ENCODE measurements around the gene LAPTM5.

LAPTM5 gene

DNA sequence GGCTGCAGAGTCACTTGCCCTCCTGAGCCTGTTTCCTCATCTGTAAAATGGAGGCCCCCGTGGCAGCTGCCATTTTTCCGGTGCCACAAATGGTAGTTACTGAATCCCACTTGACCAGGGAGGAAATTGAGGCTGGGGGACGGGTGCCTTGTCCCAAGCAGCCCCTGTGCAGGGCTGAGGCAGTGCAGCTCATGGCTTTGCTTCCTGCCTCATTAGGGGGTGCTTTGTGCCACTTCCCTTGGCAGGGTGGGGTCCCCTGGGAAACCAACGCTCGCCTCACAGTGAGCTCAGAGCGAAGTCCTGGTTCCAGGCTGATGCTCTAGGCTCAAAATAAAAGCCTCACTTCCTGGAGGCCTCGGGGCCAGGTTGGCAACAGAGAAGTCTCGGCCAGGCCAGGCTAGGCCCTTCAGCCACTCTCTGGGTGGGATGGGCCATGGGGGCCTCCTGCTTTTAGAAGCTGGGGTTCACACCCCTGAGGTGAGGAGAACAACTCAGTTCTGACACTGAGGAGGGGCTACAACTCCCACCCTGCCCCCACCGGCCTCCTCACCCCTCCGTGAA is 6.8 kb downstream of the LAPTM5 start:
- peak; percentile 61; the same call in 1 of the 2 replicates for TF ChIP-seq POLR2A (IDR thresholded peaks at IDR 0.05; ENCODE audit: low read depth, low read length)
- TF ChIP-seq POLR2AphosphoS5 (IDR thresholded peaks at IDR 0.05; ENCODE audit: low read depth, low read length) = peak; percentile 68; the same call in 1 of the 2 replicates
- no peak for TF ChIP-seq TAF1 (IDR thresholded peaks at IDR 0.05; ENCODE audit: borderline replicate concordance, low read depth, low read length)
- DNase-seq (ENCODE audit: insufficient read length) = no peak
- no peak for FAIRE-seq

DNA sequence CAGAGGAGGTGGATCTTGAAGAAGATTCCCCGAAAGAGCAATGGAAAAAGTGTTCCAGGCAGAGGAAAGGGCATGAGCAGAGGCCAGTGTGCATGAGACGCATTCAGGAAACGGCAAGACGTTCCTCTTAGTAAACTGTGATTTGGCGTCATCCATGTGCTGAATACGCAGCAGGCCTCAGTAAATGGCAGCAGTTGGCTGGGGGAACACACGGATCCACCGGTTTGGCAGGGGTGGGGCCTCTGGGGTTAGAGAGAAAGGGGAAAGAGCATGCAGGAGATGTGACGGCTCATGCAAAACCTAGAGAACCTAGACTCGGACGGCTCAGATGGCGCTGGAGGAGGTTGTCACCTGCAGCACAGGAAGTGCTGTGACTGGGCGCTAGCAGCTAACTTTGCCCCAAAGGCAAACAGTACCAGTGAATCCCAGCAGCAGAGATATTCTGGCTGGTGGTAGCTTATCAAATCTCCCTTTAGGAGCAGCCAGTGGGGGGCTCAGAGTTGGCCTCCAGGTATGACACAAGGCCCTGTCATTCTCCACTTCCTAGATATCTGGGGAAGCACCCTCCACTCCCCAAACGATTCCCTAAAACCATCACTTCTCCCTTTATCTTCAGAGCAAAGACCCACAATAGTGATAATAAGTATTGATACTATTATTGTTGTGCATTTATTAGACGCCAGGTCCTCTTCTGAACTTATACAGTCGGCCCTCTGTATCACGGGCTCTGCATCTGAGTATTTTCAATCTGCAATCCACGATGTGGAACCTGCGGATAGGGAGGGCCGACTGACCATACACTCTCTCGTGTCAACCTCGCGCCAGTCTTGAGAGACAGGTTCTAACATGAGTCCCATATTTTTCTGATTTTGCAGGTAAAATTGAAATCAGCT is 7.6 kb downstream of the LAPTM5 start:
- peak; percentile 80 for TF ChIP-seq POLR2A (IDR thresholded peaks at IDR 0.05; ENCODE audit: low read depth, low read length)
- peak; percentile 72 for TF ChIP-seq POLR2AphosphoS5 (IDR thresholded peaks at IDR 0.05; ENCODE audit: low read depth, low read length)
- TF ChIP-seq TAF1 (IDR thresholded peaks at IDR 0.05; ENCODE audit: borderline replicate concordance, low read depth, low read length) = no peak
- no peak for DNase-seq (ENCODE audit: insufficient read length)
- FAIRE-seq = peak; percentile 96

DNA sequence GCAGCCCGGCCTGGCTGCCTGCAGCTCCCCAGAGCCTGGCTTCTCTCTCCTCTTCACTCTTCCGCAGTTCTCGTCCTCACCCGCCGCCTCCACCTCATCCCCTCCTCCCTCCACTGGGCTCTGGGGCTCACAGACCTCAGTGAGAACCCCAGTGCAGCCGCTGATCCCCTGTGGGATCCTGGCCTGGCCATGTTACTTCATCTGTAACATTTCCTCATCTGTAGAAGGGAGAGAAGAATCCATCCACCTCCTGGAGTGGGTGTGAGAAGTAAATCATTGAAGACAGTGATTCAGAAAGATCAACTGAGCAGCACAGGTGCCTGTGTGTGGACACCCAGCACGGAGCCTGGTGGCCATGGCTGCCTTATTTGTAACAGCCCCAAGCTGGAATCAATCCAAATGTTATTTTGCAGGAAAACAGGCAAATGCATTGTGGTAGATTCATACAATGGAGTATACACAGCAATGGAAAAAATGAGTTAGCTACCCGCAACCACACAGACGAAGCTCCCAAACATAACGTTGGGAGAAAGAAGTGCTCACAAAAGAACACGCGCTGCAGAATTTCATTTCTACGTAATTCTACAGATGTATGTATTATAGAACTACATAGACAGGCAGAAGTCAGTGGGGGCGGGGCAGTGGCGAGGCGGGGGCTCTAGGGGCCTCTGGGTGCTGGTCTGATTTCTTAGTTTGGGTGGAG is 8.7 kb downstream of the LAPTM5 start:
- no peak for DNase-seq (ENCODE audit: insufficient read length)
- FAIRE-seq = peak; percentile 46
- TF ChIP-seq POLR2A (IDR thresholded peaks at IDR 0.05; ENCODE audit: low read depth, low read length) = no peak
- no peak for TF ChIP-seq POLR2AphosphoS5 (IDR thresholded peaks at IDR 0.05; ENCODE audit: low read depth, low read length)
- no peak for TF ChIP-seq TAF1 (IDR thresholded peaks at IDR 0.05; ENCODE audit: borderline replicate concordance, low read depth, low read length)

DNA sequence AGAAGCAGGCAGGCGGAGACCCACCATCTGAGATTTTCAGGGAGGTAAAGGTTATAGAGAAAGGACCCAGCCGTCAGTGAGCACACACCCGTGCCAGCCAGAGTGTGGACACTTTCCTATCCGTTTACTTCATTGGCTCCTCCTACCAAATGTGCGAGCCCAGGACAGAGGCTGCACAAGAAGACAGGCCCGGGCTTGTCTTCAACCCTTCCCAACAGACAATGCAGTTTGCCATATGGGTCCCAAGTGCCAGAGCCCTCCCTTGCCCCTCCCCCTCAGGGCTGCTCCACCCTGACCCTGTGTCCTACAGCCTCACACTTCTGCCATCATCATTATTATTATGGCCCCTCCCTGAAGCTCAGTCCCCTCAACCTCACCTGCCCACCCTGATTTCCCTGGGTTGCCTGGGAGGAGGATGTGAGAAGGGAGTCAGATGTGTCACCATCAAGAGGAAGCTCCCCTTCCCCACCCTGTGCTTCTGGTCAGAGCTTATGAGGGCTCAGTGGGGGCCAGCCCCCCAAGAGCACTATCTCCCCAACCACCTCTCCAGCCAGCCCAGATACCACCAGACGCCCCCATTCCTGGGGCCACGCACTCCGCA is 9.4 kb downstream of the LAPTM5 start:
- DNase-seq (ENCODE audit: insufficient read length) (no peak), FAIRE-seq (peak; percentile 89)
- TF ChIP-seq POLR2AphosphoS5 (IDR thresholded peaks at IDR 0.05; ENCODE audit: low read depth, low read length) (no peak; the same call in 1 of the 2 replicates), POLR2A (IDR thresholded peaks at IDR 0.05; ENCODE audit: low read depth, low read length) (peak; percentile 52)

DNA sequence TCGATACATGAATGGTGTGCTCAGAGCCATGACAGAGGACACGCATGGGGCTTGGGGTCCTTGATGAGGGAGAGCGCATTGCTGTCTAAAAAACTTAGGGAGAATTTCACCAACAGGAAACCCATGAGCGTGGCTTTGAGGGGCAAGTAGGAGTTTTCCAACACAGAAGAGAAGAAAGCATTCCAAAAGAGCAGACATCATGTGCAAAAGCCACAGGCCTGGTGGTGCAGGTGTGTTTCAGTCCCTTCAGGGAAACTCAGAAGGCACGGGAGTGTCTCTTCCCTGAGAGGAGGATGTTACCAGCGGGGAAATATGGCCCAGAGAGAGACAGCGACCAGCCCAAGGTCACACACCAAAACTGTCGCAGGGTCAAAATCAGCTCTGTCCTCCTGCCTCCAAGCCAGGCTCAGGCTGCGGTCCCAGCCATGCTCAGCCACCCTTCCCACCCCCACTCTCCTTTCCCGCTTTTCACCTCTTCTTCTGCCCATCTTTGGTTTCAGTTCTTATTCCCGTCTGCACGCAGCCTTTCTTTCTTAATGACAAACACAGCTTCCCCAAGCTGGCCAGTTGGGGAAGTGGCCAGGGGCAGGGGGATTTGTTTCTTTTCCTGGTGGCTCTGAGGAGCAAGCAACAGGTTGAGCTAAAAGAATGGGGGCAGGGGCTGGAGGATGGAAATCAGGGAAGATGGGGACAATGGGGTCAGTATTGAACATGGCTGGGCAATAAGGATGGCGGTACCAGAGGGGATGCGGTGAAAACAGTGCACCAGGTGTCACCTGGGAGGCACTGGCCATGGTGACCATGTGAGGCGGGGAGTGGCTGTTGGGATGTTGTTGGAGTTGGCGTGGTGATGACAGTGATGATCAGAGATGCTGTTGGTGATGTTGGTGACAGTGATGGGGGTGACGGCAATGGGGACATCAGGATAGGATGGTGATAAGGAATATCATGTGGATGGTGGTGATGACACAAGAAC is 10.3 kb downstream of the LAPTM5 start:
- FAIRE-seq = peak; percentile 92

DNA sequence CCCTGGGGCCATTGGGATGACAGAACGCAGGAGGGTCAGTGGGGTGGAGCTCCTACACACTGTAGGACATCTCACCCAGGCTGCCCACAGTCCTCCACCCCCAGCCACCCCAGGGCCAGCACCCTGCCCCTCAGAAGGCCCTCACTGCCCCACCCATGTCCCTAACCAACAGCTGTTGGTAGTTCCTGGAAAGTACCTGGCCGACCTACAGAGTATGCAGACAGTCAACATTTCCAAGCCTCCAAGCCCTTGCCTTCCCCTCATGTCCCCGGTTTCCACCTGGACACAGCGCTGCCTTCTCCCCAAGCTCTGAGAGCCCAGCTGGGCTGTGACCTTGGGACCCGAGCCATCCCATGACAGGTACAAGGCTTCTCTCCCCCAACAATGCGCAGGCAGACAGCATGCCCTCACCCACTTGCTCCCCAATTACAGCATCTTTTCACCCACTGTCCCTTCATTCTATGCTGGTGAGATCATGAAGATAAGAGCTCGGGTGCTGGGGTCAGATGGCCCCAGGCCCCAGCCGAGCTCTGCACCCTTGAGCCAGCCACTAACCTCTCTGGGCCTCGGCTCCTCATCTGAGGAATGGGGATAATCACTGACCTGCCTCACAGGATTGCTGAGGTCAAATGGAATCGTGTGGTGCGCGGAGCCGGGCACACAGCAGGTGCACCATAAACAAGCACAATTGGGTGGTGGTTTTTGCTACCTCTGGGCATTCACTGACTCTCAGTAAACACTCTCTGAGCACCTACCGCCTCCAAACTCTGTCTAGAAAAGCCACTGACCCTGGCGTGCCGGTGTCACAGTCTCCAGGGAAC is 11.2 kb downstream of the LAPTM5 start:
- FAIRE-seq = no peak
- TF ChIP-seq TAF1 (IDR thresholded peaks at IDR 0.05; ENCODE audit: borderline replicate concordance, low read depth, low read length) (no peak), POLR2AphosphoS5 (IDR thresholded peaks at IDR 0.05; ENCODE audit: low read depth, low read length) (0 out of 2 replicates have a peak, but pooled peaks have one; percentile 4)
- no peak for DNase-seq (ENCODE audit: insufficient read length)

More for the DNA sequence above, 10.3 kb downstream of the LAPTM5 start:
- DNase-seq (ENCODE audit: insufficient read length) = no peak
- peak; percentile 50; the same call in 1 of the 2 replicates for TF ChIP-seq POLR2A (IDR thresholded peaks at IDR 0.05; ENCODE audit: low read depth, low read length)
- peak; percentile 73; the same call in 1 of the 2 replicates for TF ChIP-seq POLR2AphosphoS5 (IDR thresholded peaks at IDR 0.05; ENCODE audit: low read depth, low read length)
- TF ChIP-seq TAF1 (IDR thresholded peaks at IDR 0.05; ENCODE audit: borderline replicate concordance, low read depth, low read length) = no peak

DNA sequence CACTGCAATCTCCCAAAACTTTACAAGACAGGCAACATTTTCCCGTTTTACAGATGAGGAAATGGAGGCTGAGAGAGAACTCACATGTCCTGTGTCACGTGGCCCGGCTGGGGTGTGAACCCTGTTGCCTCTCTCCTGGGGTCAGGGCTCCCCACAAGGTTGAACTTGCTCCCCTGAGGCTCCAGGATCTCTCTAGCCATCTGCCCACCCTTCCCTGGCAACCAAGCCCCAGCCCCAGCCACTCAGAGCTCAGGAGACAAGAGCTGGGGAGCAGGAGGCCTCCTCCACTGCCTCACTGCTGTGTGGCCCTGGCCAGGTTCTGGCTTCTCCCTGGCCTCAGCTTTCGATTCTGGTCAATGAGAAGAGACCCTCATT is 11.8 kb downstream of the LAPTM5 start:
- FAIRE-seq (no peak), DNase-seq (ENCODE audit: insufficient read length) (no peak)
- TF ChIP-seq POLR2A (IDR thresholded peaks at IDR 0.05; ENCODE audit: low read depth, low read length) (no peak), TAF1 (IDR thresholded peaks at IDR 0.05; ENCODE audit: borderline replicate concordance, low read depth, low read length) (no peak), POLR2AphosphoS5 (IDR thresholded peaks at IDR 0.05; ENCODE audit: low read depth, low read length) (no peak; the same call in none of the 2 replicates)

DNA sequence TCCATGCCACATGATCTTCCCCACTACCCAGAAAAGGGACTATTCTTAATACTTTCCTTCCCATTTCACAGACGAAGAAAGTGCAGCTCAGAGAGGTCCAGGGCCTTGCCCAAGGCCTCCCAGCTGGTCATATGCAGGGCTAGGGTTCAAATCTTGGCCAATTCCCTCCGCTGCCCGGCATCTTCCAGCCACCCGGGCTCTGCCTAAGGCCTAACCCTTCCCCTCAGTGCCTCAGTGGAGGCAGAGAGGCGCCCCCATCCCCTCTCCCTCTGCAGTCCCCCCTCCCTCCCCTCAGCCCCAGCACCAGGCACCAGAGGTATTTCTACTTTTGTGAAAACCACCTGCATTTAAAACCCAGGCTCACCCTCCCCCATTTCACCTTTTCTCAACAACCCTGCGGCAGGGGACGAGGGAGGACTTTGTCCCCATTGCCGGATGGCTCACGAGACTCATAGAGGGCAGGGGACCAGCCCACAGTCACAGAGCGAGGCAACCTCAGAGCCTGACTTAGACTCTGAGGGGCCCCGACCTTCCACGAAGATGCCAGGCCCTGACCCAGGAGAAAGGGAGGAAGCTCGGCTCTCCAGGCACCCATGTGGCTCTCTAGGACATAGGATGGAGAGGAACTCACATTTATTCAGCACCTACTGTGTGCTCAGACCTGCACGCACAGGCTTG is 12.3 kb downstream of the LAPTM5 start:
- DNase-seq (ENCODE audit: insufficient read length) (no peak), FAIRE-seq (peak; percentile 33)
- 0 out of 2 replicates have a peak, but pooled peaks have one; percentile 15 for TF ChIP-seq TAF1 (IDR thresholded peaks at IDR 0.05; ENCODE audit: borderline replicate concordance, low read depth, low read length)
- TF ChIP-seq POLR2AphosphoS5 (IDR thresholded peaks at IDR 0.05; ENCODE audit: low read depth, low read length) = no peak; the same call in none of the 2 replicates
- no peak for TF ChIP-seq POLR2A (IDR thresholded peaks at IDR 0.05; ENCODE audit: low read depth, low read length)
